ENCODE results near the gene BCL2.
A peak's percentile ranks its signal among the peaks of the same experiment; 100 is the strongest.

Gene BCL2

GRCh38 chr18:63131959-63132818 lies 187.4 kb downstream of the BCL2 start:
- no peak for TF ChIP-seq CTCF (IDR thresholded peaks at IDR 0.05; ENCODE audit: low read depth, low read length)
- DNase-seq (ENCODE audit: extremely low read depth, low read depth), result no peak

DNA sequence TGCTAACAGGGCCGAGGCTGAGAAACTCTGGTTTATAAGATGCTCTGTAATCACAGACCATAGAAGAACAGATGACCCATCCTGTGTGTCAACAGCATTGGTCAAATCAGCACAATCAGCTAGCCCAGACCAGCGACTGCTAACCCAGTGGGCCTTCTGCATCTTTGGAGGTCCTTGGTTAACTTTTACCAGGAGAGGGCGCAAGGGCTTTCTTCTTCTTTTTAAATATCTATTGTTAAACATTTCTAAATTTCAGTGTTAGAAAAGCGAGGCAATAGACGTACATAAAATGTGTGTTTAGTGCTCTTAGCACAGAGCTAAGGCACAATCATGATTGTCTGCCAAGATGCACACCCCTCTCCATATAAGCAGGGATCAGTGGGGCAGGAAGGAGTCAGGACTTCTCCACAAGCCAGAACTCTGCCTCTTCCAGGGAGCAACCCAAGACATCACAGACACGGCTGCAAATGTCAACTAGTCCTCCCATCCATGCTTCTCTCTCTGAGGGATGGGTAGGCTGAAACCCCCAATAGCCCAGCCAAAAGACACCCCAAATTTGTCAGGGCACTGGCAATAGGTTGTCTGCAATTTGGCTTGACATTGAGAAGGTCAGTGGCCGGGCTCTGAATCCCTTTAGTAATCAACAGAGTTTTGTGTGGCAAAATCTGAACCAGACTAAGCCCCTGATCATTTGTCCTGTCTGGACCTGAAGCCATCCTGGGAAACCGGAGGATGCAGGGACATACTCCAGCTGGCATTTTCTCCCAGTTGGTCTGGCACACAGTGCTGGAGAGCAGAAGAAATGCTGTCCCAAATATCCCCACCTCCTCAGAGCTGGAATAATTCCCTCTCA lies 188.2 kb downstream of the BCL2 start:
- TF ChIP-seq CTCF (IDR thresholded peaks at IDR 0.05; ENCODE audit: low read depth, low read length), result peak; percentile 69

GRCh38 chr18:63130176-63130575 lies 189.4 kb downstream of the BCL2 start:
- no peak for TF ChIP-seq CTCF (IDR thresholded peaks at IDR 0.05; ENCODE audit: low read depth, low read length)
- DNase-seq (ENCODE audit: extremely low read depth, low read depth), result no peak

More for the DNA sequence above, 188.2 kb downstream of the BCL2 start:
- peak; percentile 25 for DNase-seq (ENCODE audit: extremely low read depth, low read depth)

GRCh38 chr18:63128237-63128974 lies 191.2 kb downstream of the BCL2 start:
- no peak for DNase-seq (ENCODE audit: extremely low read depth, low read depth)
- no peak for TF ChIP-seq CTCF (IDR thresholded peaks at IDR 0.05; ENCODE audit: low read depth, low read length)

DNA sequence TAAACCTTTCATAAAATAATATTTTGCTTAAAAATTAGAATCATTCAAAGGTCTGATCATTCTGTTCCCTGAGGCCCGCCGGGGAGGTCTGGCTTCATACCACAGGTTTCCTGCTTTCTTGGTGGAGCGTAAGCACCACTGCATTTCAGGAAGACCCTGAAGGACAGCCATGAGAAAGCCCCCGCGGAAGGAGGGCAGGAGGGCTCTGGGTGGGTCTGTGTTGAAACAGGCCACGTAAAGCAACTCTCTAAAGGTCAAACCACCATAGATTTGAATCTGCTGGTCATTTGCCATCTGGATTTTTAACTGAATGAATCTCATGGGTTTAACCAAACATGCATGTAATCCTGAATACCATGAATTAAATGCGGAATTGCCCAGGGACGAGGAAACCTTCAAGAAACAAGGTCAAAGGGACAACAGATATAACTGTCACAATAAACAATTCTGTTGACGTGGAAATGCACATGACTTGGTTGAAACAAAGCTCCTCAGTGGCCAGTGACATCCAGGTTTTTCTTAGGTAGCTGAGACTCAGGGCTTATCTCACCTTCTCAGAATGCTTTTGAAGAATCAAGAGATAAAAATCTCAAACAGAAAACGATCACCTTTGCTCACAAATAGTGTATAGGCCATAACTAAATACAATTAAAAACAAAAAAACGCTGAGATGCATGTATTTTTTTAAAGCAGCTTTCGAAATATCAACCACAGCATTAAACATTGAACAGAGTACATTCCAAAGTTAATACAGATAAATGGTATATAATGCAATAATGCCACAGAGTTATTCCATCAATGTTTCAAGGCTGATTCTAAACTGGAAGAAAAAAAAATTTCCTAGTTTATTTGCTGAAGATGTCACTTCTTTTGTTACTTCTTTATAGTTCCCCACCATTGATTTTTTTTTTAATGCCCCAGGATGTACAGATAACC lies 193.2 kb downstream of the BCL2 start:
- no peak for TF ChIP-seq CTCF (IDR thresholded peaks at IDR 0.05; ENCODE audit: low read depth, low read length)
- no peak for DNase-seq (ENCODE audit: extremely low read depth, low read depth)

DNA sequence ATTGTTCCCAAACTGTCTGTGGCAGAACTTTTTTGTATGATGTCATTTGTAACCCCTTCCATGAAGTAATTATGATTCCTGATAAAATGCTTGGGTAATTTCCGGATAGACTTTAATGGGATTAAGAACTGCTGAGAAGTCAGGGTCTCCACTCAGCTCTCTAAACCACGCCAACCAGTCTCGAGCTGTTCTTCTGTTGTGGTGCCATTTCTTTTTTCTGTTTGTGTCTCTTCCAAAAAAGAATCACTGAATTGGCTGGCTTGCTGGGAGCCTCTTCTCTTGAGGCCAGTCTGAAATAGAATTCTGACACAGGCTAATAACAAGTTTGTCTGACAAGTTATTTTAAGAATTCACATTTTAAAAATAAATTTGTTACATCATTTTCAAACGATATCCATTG lies 198.9 kb downstream of the BCL2 start:
- TF ChIP-seq CTCF (IDR thresholded peaks at IDR 0.05; ENCODE audit: low read depth, low read length), result no peak
- no peak for DNase-seq (ENCODE audit: extremely low read depth, low read depth)
